NCI-H2029 (cell line): ENCODE results near the gene ALOX5AP.

Experiments
- DNase-seq: peaks from one replicate; lab custom pipeline; 2025; lab: John Stamatoyannopoulos, UW

Gene ALOX5AP

GRCh38 chr13:30762643-30763042 is 27.3 kb downstream of the ALOX5AP start:
- no peak for DNase-seq

GRCh38 chr13:30763786-30764413 is 28.6 kb downstream of the ALOX5AP start:
- DNase-seq: no peak

- DNase-seq: no peak
Measured at GRCh38 chr13:30766231-30766630, 30.9 kb downstream of the ALOX5AP start.

- no peak for DNase-seq
Measured at GRCh38 chr13:30770929-30771328, 35.6 kb downstream of the ALOX5AP start.

GRCh38 chr13:30773561-30773960 is 38.2 kb downstream of the ALOX5AP start:
- DNase-seq: no peak

GRCh38 chr13:30774214-30774730 is 38.9 kb downstream of the ALOX5AP start:
- DNase-seq: no peak

GRCh38 chr13:30776661-30777060 is 41.3 kb downstream of the ALOX5AP start:
- DNase-seq: no peak

GRCh38 chr13:30779016-30779415 is 43.7 kb downstream of the ALOX5AP start:
- DNase-seq: no peak

GRCh38 chr13:30779608-30780007 is 44.3 kb downstream of the ALOX5AP start:
- DNase-seq: no peak

- DNase-seq: no peak
Measured at GRCh38 chr13:30780338-30780981, 45.1 kb downstream of the ALOX5AP start.

- DNase-seq: no peak
Measured at GRCh38 chr13:30785191-30785850, 50.0 kb downstream of the ALOX5AP start.

- DNase-seq: no peak
Measured at GRCh38 chr13:30786648-30787047, 51.3 kb downstream of the ALOX5AP start.

GRCh38 chr13:30787738-30788525 is 52.6 kb downstream of the ALOX5AP start:
- DNase-seq: no peak

- DNase-seq: no peak
Measured at GRCh38 chr13:30789166-30789862, 54.0 kb downstream of the ALOX5AP start.

- DNase-seq: no peak
Measured at GRCh38 chr13:30790592-30790991, 55.2 kb downstream of the ALOX5AP start.

GRCh38 chr13:30791354-30792001 is 56.1 kb downstream of the ALOX5AP start:
- DNase-seq: no peak

GRCh38 chr13:30792285-30793000 is 57.1 kb downstream of the ALOX5AP start:
- DNase-seq: no peak

GRCh38 chr13:30796132-30796572 is 60.8 kb downstream of the ALOX5AP start:
- DNase-seq: no peak

- DNase-seq: peak; percentile 5
Measured at GRCh38 chr13:30796631-30797601, 61.6 kb downstream of the ALOX5AP start.
